Midbrain (tissue), 1 donor: ENCODE results near the gene NAGLU.

ENCODE experiments used
- DNase-seq: peaks from one replicate; lab custom pipeline; 2025; lab: John Stamatoyannopoulos, UW

The NAGLU gene

GRCh38 chr17:42564815-42565522, 28.9 kb downstream of the NAGLU start:
- DNase-seq = no peak

- DNase-seq = no peak
These were observed 29.6 kb downstream of the NAGLU start for GRCh38 chr17:42565523-42566214.

GRCh38 chr17:42566215-42566882, 30.3 kb downstream of the NAGLU start:
- no peak for DNase-seq

- DNase-seq = peak; percentile 94
These were observed 31.0 kb downstream of the NAGLU start, which contains the start of gene MLX for GRCh38 chr17:42566883-42567573. Gene MLX, plus strand, starts transcription at chr17:42567100. Its CDS starts 25 bp downstream, at chr17:42567125.

- no peak for DNase-seq
These were observed 32.5 kb downstream of the NAGLU start for GRCh38 chr17:42568341-42569111.

- DNase-seq = no peak
These were observed 35.6 kb downstream of the NAGLU start for GRCh38 chr17:42571435-42572225.

- DNase-seq = no peak
These were observed 37.1 kb downstream of the NAGLU start for GRCh38 chr17:42573095-42573494.

- DNase-seq = no peak
These were observed 38.4 kb downstream of the NAGLU start for GRCh38 chr17:42574463-42574862.

GRCh38 chr17:42577140-42577531, 41.1 kb downstream of the NAGLU start:
- no peak for DNase-seq

GRCh38 chr17:42577532-42578281, 41.7 kb downstream of the NAGLU start, which contains the start of gene PSMC3IP:
Gene PSMC3IP, minus strand, starts transcription at chr17:42577729. Its CDS starts 43 bp downstream, at chr17:42577686.
- peak; percentile 94 for DNase-seq

GRCh38 chr17:42578282-42578869, 42.3 kb downstream of the NAGLU start:
- DNase-seq = peak; percentile 64

- no peak for DNase-seq
These were observed 43.9 kb downstream of the NAGLU start for GRCh38 chr17:42579794-42580551.

GRCh38 chr17:42581744-42582270, 45.8 kb downstream of the NAGLU start:
- no peak for DNase-seq

GRCh38 chr17:42584880-42585279, 48.8 kb downstream of the NAGLU start:
- no peak for DNase-seq

GRCh38 chr17:42585353-42585752, 49.3 kb downstream of the NAGLU start:
- no peak for DNase-seq

- no peak for DNase-seq
These were observed 50.6 kb downstream of the NAGLU start for GRCh38 chr17:42586514-42587230.

GRCh38 chr17:42590886-42591285, 54.8 kb downstream of the NAGLU start:
- DNase-seq = no peak

GRCh38 chr17:42591411-42591810, 55.4 kb downstream of the NAGLU start:
- DNase-seq = no peak
